ENCODE results near the gene CCR3. TPM values are rescaled to one million over a fixed set of nuclear protein-coding genes. Genes with fewer than 3 reads are reported as not detected.

CCR3 gene
- total and polyA plus RNA-seq, 9 of the 15 experiments (the other 6 are each of a cell fraction or from before 2014, with no cell fraction given): not detected

DNA sequence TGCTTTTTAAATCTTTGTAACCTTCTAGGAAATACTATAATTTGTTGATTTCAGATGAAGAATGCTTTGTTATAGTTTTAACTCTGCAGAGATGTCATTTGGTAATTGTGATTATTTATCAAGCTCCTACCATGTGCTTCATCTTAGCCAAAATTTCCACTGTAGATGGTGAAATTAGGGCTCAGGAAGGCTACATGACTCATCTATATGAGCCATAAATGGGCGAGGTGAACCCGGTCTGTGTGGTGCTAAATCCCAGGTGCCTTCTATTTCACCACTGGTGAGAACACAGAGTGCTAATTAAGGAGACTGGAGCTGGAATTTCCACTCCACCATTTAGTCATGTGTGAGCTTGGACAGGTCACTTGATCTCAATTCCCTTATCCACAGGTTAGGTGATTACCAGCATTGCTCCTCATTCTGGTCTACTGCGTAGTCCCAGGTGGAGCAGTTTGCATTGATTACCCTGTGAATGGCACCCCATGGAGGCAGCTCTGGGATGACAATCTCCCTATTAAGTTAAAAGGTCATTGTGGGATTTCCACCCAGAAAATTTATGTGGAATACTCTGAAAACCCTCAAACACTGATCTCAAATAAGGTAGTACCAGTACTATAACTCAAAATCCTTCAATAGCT, 2.8 kb upstream of the CCR3 start:
- no peak for ATAC-seq
- Histone ChIP-seq H3K9ac (ENCODE audit: insufficient read depth in 1 of 2, low read depth in 2 of 2, low read length in 2 of 2) (no peak overlapping the region), H3K4me1 (replicated peaks in 1 of 2; ENCODE audit: control insufficient read depth in 2 of 2, insufficient read depth in 2 of 2, low read length in 2 of 2) (no peaks in the 10 kb centered on the region; a peak in 1 of 5 replicates), H3K79me2 (ENCODE audit: control insufficient read depth, insufficient read depth, low read length) (no peaks in the 10 kb centered on the region), H3K4me3 (no peak overlapping the region), H2AFZ (ENCODE audit: low read depth, low read length) (no peak overlapping the region), H3K36me3 (ENCODE audit: control insufficient read depth, insufficient read depth, low read length) (no peaks in the 10 kb centered on the region), H3K27me3 (ENCODE audit: control insufficient read depth in 2 of 2, insufficient read depth in 2 of 2, low read length in 2 of 2) (peaks cover 0 to 12% of the 10 kb centered on the region in 2 experiments; a peak in 2 of 5 replicates), H3K9me1 (ENCODE audit: control insufficient read depth, insufficient read depth, low read length) (no peaks in the 10 kb centered on the region), H3K27ac (ENCODE audit: extremely low read depth, low read depth, low read length) (no peak overlapping the region), H3K9me3 (replicated peaks; ENCODE audit: control insufficient read depth, insufficient read depth, low read depth, low read length) (no peaks in the 10 kb centered on the region), H4K20me1 (replicated peaks; ENCODE audit: control insufficient read depth, insufficient read depth, low read length) (no peaks in the 10 kb centered on the region), H3K4me2 (ENCODE audit: insufficient read depth, low read length) (no peak overlapping the region)
- WGBS (ENCODE audit: insufficient coverage, low coverage, missing lambda C conversion rate): 8% methylated on average over 3 of the region's 3 CpGs
- TF ChIP-seq, protein P1, sequence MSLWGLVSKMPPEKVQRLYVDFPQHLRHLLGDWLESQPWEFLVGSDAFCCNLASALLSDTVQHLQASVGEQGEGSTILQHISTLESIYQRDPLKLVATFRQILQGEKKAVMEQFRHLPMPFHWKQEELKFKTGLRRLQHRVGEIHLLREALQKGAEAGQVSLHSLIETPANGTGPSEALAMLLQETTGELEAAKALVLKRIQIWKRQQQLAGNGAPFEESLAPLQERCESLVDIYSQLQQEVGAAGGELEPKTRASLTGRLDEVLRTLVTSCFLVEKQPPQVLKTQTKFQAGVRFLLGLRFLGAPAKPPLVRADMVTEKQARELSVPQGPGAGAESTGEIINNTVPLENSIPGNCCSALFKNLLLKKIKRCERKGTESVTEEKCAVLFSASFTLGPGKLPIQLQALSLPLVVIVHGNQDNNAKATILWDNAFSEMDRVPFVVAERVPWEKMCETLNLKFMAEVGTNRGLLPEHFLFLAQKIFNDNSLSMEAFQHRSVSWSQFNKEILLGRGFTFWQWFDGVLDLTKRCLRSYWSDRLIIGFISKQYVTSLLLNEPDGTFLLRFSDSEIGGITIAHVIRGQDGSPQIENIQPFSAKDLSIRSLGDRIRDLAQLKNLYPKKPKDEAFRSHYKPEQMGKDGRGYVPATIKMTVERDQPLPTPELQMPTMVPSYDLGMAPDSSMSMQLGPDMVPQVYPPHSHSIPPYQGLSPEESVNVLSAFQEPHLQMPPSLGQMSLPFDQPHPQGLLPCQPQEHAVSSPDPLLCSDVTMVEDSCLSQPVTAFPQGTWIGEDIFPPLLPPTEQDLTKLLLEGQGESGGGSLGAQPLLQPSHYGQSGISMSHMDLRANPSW (CRISPR knock-in tag; IDR thresholded peaks at IDR 0.05): no peak
- no peak for TF ChIP-seq CREB1 (IDR thresholded peaks at IDR 0.05)
- TF ChIP-seq CREB1 (CRISPR knock-in tag; IDR thresholded peaks at IDR 0.05): no peak
- CTCF ChIA-PET (ENCODE audit: low intra/inter-chr PET ratio): no interaction called here
- DNase-seq (ENCODE audit: extremely low read depth in 1 of 4, low spot score in 3 of 4): no peak
- no TSS peak for BruUV-seq (replicated peaks)
- in situ Hi-C loops (cut with MboI): no loop called here
- intact Hi-C loops (cut with micrococcal nuclease): no loop called here
- POLR2A ChIA-PET: interaction anchor here (0.6 to 1.0 kb wide), 3 partner anchors 27 to 216 kb away, joined by 3 read pairs; no protein-coding TSS in a partner anchor
- FAIRE-seq: no peak

All from K562 (cell line).